Mesenchymal stem cell (in vitro differentiated cells and primary cell): ENCODE measurements around the gene LYRM2.

Experiments used
- DNase-seq: peaks from one replicate; pipeline ENCODE4 v3.0.0-alpha.2; 2013
- H2AFZ ChIP-seq: one replicate; pipeline ENCODE4 v1.6.1; 2013; ENCODE audit warnings: low read depth, mild to moderate bottlenecking, control low read depth, inconsistent platforms, low read length, moderate library complexity
- H2AK5ac ChIP-seq: 2 replicates; pipeline ENCODE4 v1.6.1; 2013; ENCODE audit warnings: low read length, moderate library complexity, mild to moderate bottlenecking, inconsistent platforms; ENCODE audit not compliant: severe bottlenecking
- H2BK120ac ChIP-seq: one replicate; pipeline ENCODE4 v1.6.1; 2013; ENCODE audit warnings: low read depth, mild to moderate bottlenecking, inconsistent platforms, low read length, moderate library complexity
- H2BK12ac ChIP-seq, 2 experiments: one replicate each; pipeline ENCODE4 v1.6.1; 2013; ENCODE audit warnings: inconsistent platforms in 2 of 2, low read length in 2 of 2, mild to moderate bottlenecking in 2 of 2, moderate library complexity in 2 of 2, control low read depth in 1 of 2
- H2BK15ac ChIP-seq: one replicate; pipeline ENCODE4 v1.6.1; 2013; ENCODE audit warnings: mild to moderate bottlenecking, low read depth, inconsistent platforms; ENCODE audit not compliant: poor library complexity, severe bottlenecking
- H2BK5ac ChIP-seq: 2 replicates; pipeline ENCODE4 v1.6.1; 2013; ENCODE audit warnings: low read depth, mild to moderate bottlenecking, low read length, control low read depth, inconsistent platforms; ENCODE audit not compliant: poor library complexity, severe bottlenecking
- H3K14ac ChIP-seq, 2 experiments: one replicate each; pipeline ENCODE4 v1.6.1; 2013; ENCODE audit warnings: inconsistent platforms in 2 of 2, low read length in 2 of 2, control low read depth in 1 of 2, mild to moderate bottlenecking in 1 of 2, moderate library complexity in 1 of 2
- H3K18ac ChIP-seq, 2 experiments: one replicate each; pipeline ENCODE4 v1.6.1; 2013; ENCODE audit warnings: inconsistent platforms in 2 of 2, low read length in 2 of 2, control low read depth in 1 of 2, low read depth in 1 of 2, mild to moderate bottlenecking in 1 of 2
- H3K23ac ChIP-seq, 2 experiments: one replicate each; pipeline ENCODE4 v1.6.1; 2013; ENCODE audit warnings: inconsistent platforms in 2 of 2, low read length in 2 of 2, mild to moderate bottlenecking in 2 of 2, moderate library complexity in 2 of 2, control low read depth in 1 of 2
- H3K27ac ChIP-seq: 2 replicates; pipeline ENCODE4 v1.5.1; 2013; ENCODE audit warnings: mild to moderate bottlenecking, moderate library complexity, low read length, control low read depth, inconsistent platforms; ENCODE audit not compliant: poor library complexity, severe bottlenecking
- H3K27me3 ChIP-seq, 2 experiments: 2 replicates each; pipeline versions ENCODE4 v1.6.1 to v1.7.0; 2013; ENCODE audit warnings: low read length in 2 of 2, mild to moderate bottlenecking in 2 of 2, moderate library complexity in 2 of 2, control low read depth in 1 of 2, inconsistent platforms in 1 of 2; ENCODE audit not compliant: control insufficient read depth in 1 of 2, insufficient read depth in 1 of 2
- H3K36me3 ChIP-seq, 2 experiments: 2 replicates each; pipeline versions ENCODE4 v1.6.1 to v1.7.0; 2013; ENCODE audit warnings: low read length in 2 of 2, control low read depth in 1 of 2, inconsistent platforms in 1 of 2, low read depth in 1 of 2, mild to moderate bottlenecking in 1 of 2; ENCODE audit not compliant: insufficient read depth in 2 of 2, control insufficient read depth in 1 of 2
- H3K4ac ChIP-seq, 2 experiments: one replicate each; pipeline ENCODE4 v1.6.1; 2013; ENCODE audit warnings: inconsistent platforms in 2 of 2, low read length in 2 of 2, mild to moderate bottlenecking in 2 of 2, moderate library complexity in 2 of 2, control low read depth in 1 of 2, low read depth in 1 of 2
- H3K4me1 ChIP-seq: 2 replicates; pipeline ENCODE4 v1.6.1; 2013; ENCODE audit warnings: low read depth, low read length, control low read depth; ENCODE audit not compliant: control insufficient read depth, insufficient read depth
- H3K4me2 ChIP-seq: 2 replicates; pipeline ENCODE4 v1.6.1; 2013; ENCODE audit warnings: low read length, mild to moderate bottlenecking, inconsistent platforms; ENCODE audit not compliant: poor library complexity, severe bottlenecking
- H3K4me3 ChIP-seq, 2 experiments: 2 replicates each; pipeline versions ENCODE4 v1.5.1 to v1.7.0; 2013; ENCODE audit warnings: low read length in 2 of 2, mild to moderate bottlenecking in 2 of 2, control low read depth in 1 of 2, low read depth in 1 of 2; ENCODE audit not compliant: insufficient read depth in 1 of 2
- H3K79me1 ChIP-seq: replicated peaks from 2 replicates; pipeline ENCODE4 v1.6.1; 2013; ENCODE audit warnings: mild to moderate bottlenecking, control low read depth, low read length, inconsistent platforms; ENCODE audit not compliant: poor library complexity, severe bottlenecking
- H3K9ac ChIP-seq: 2 replicates; pipeline ENCODE4 v1.7.0; 2013; ENCODE audit warnings: mild to moderate bottlenecking, low read length, moderate library complexity
- H3K9me3 ChIP-seq: 2 replicates; pipeline ENCODE4 v1.7.0; 2013; ENCODE audit warnings: mild to moderate bottlenecking, low read length; ENCODE audit not compliant: control insufficient read depth
- H4K8ac ChIP-seq: one replicate; pipeline ENCODE4 v1.6.1; 2013; ENCODE audit warnings: inconsistent platforms, mild to moderate bottlenecking, low read length, moderate library complexity
- H4K91ac ChIP-seq: one replicate; pipeline ENCODE4 v1.6.1; 2013; ENCODE audit warnings: mild to moderate bottlenecking, low read length, inconsistent platforms
- WGBS: methylation state at CpG from one replicate; pipeline ENCODE4 v1.1.7; 2013; ENCODE audit warnings: mixed read lengths; 5-methylcytosine and 5-hydroxymethylcytosine counted together

LYRM2 gene

DNA sequence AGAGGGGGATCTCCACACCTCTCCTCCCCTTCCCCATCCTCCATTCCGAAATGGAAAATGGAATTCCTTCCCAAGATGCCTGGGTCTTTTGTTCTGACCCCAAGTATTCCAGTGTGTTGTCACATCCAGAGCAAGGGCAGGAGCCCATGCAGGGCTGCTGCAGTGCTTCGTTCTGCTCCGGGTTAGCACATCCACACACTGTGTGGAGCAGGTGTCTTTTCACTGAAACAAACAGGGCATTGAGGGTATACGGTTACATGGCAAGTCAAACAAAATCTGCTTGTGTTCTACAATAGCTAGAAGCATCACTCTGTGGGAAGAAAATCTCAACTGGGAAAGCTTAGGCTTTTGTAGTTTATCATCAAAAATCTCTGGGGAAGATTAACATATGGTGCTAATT lies 56.9 kb downstream of the LYRM2 start:
- no peak overlapping the region for H2BK120ac ChIP-seq
- no peak overlapping the region for H4K8ac ChIP-seq
- H3K18ac ChIP-seq, result no peak overlapping the region
- H3K14ac ChIP-seq, result no peak overlapping the region
- no peak overlapping the region for H2BK12ac ChIP-seq
- H2BK15ac ChIP-seq, result no peak overlapping the region
- WGBS, result 89% methylated on average over 4 of the region's 4 CpGs
- H3K9me3 ChIP-seq, result no peaks in the 10 kb centered on the region
- no peak overlapping the region for H4K91ac ChIP-seq
- H3K27ac ChIP-seq, result no peak overlapping the region
- H3K4ac ChIP-seq, result no peak overlapping the region
- no peak overlapping the region for H3K4me3 ChIP-seq
- H3K4me1 ChIP-seq, result no peaks in the 10 kb centered on the region
- no peak overlapping the region for H2AFZ ChIP-seq
- H3K23ac ChIP-seq, result no peak overlapping the region
- H2AK5ac ChIP-seq, result no peak overlapping the region
- H3K9ac ChIP-seq, result no peak overlapping the region
- no peaks in the 10 kb centered on the region for H3K36me3 ChIP-seq
- no peak overlapping the region for H2BK5ac ChIP-seq
- no peak for DNase-seq
- H3K4me2 ChIP-seq, result no peak overlapping the region
- H3K27me3 ChIP-seq, result peaks cover 0 to 17% of the 10 kb centered on the region in 2 experiments
- no peaks in the 10 kb centered on the region for H3K79me1 ChIP-seq

DNA sequence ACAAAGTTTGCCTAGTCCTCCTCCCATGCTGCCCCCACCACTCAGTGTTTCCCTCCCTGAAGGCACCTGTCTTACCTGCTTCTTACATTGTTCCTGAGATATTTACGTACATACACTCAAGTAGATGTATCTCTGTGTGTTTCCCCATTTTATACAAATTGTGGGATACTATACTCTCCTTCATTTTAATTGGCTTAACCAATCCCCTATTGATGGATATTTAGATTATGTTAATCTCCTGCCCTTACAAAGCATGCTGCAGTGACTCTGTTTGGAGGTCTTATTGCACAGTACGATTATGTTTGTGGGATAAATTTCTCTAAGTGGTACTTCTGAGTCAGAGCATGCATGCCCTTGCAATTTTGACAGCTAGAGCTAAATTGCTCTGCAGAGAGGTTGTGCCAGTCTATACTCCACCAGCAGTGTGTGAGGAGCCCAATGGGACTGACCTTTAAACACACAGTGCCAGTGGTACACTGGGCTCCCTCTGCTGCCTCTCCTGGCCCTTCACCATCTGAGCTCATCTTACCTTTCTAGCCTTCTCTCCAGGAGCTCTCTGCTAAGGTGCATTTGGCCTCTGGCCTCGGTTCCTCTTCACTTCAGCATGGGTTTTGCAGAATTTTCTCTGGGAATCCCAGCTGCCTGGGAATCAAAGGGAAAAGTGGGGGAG lies 57.4 kb downstream of the LYRM2 start:
- DNase-seq, result no peak
- Histone ChIP-seq H3K4me2 (no peak overlapping the region), H3K4ac (no peak overlapping the region), H2BK15ac (no peak overlapping the region), H3K14ac (no peak overlapping the region), H3K36me3 (no peaks in the 10 kb centered on the region), H3K23ac (no peak overlapping the region), H2AFZ (no peak overlapping the region), H3K4me1 (no peaks in the 10 kb centered on the region), H3K27ac (no peak overlapping the region), H3K9me3 (no peaks in the 10 kb centered on the region), H2BK5ac (no peak overlapping the region), H3K4me3 (no peak overlapping the region), H3K79me1 (no peaks in the 10 kb centered on the region), H2BK120ac (no peak overlapping the region), H2BK12ac (no peak overlapping the region), H4K91ac (no peak overlapping the region), H3K27me3 (peaks cover 0 to 19% of the 10 kb centered on the region in 2 experiments), H2AK5ac (no peak overlapping the region), H3K9ac (no peak overlapping the region), H3K18ac (no peak overlapping the region), H4K8ac (no peak overlapping the region)
- WGBS, result 86% methylated on average over 1 of the region's 3 CpGs

DNA sequence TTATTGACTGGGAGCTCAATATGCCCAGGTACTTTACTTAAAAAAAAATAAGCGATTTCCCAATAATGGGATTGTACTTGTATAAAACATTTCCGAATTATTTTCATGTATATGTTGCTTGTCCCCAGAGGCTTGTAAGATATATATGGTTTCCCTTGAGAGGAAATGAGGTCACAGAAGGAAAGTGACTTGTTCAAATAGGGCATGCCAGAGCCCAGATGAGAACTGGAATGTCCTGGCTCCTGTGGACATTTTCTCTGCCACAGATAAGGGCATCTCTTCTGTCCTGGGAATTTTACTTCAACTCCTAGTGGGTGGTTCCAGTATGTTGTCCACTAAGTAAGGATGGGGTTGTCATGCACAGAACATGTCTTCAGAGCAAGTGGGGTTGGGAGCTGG lies 63.0 kb downstream of the LYRM2 start:
- Histone ChIP-seq H2BK12ac (no peak overlapping the region), H2BK120ac (no peak overlapping the region), H3K27me3 (peaks cover 0 to 6% of the 10 kb centered on the region in 2 experiments), H3K36me3 (no peaks in the 10 kb centered on the region), H3K9ac (no peak overlapping the region), H3K4me1 (no peaks in the 10 kb centered on the region), H4K8ac (no peak overlapping the region), H3K9me3 (no peaks in the 10 kb centered on the region), H3K27ac (no peak overlapping the region), H3K4ac (no peak overlapping the region), H3K23ac (no peak overlapping the region), H2BK5ac (no peak overlapping the region), H3K4me3 (no peak overlapping the region), H3K4me2 (no peak overlapping the region), H4K91ac (no peak overlapping the region), H2AFZ (no peak overlapping the region), H2AK5ac (no peak overlapping the region), H3K79me1 (no peaks in the 10 kb centered on the region), H3K18ac (no peak overlapping the region), H3K14ac (no peak overlapping the region), H2BK15ac (no peak overlapping the region)
- no peak for DNase-seq
- 95% methylated on average over 2 of the region's 2 CpGs for WGBS

DNA sequence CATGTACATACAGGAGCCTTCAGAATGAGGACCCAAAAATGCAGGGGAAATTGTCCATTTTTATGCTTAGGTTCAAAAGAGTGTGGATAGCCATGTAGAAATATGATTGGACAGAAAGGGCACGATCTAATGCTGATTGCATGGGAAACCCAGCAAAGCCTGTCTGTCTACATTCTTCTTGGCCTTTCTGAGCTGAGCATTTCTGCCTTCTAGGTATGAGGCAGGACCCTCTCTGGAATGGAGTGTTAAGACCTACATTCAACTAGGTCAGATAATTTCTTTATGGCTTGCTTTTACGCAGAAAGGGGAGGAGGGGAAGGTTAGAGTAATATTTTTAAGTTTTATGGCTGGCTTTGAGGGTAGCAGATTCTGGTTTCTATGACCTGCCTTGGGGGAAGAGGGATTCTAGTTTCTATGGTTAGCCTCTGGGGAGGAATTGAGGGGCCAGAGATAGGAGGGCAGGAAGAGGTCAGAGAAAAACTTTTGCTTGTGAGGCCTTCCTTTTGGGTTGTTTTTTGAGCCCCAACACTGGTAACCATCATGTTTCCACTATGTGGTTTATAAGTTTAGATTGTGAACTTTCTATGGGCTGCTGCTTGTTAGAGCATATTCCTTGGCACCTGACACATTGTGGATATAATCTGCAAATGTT lies 63.5 kb downstream of the LYRM2 start:
- Histone ChIP-seq H2AK5ac (no peak overlapping the region), H2BK5ac (no peak overlapping the region), H3K18ac (no peak overlapping the region), H2BK120ac (no peak overlapping the region), H3K36me3 (no peaks in the 10 kb centered on the region), H3K4me1 (no peaks in the 10 kb centered on the region), H3K27ac (no peak overlapping the region), H3K4ac (no peak overlapping the region), H3K27me3 (peaks cover 0 to 6% of the 10 kb centered on the region in 2 experiments), H3K4me2 (no peak overlapping the region), H3K79me1 (no peaks in the 10 kb centered on the region), H4K91ac (no peak overlapping the region), H2BK12ac (no peak overlapping the region), H2AFZ (no peak overlapping the region), H4K8ac (no peak overlapping the region), H3K23ac (no peak overlapping the region), H3K9me3 (no peaks in the 10 kb centered on the region), H3K14ac (no peak overlapping the region), H3K9ac (no peak overlapping the region), H3K4me3 (no peak overlapping the region), H2BK15ac (no peak overlapping the region)
- WGBS, result 51% methylated on average over 2 of the region's 2 CpGs
- no peak for DNase-seq
